Measurements from ENCODE around the gene GRP.

GRP gene

DNA sequence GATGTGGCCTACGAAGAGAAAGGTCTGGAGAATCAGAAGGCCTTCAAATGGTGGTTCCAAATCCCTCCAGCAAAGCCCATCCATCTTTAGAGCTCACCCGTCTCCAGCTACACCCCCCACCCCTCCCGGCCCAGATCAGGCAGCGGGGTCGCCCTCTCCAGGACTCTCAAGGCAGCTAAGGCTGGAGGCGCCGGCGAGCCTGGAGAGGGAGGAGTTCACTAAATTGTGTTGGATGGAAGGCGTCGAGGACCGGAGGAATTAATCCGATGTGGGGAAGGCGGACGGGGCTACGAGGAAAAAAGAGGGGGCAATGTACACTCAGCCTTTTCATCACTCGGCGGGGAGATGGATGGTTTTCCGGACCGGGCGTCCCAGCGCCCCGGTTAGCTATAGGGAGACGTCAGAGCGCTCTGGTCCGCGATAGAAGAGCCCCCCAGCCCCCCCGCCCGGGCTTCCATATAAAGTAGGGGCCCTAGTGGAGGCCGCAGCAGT, at the start of gene GRP:
Gene GRP, plus strand, starts transcription at position 487 of the 492 bp plus-strand sequence. CDS start 108 bp downstream, outside the sequence.
- DNase-seq = no peak

- no peak for DNase-seq
Measured at GRCh38 chr18:59172664-59173249, 47.2 kb upstream of the GRP start.

DNA sequence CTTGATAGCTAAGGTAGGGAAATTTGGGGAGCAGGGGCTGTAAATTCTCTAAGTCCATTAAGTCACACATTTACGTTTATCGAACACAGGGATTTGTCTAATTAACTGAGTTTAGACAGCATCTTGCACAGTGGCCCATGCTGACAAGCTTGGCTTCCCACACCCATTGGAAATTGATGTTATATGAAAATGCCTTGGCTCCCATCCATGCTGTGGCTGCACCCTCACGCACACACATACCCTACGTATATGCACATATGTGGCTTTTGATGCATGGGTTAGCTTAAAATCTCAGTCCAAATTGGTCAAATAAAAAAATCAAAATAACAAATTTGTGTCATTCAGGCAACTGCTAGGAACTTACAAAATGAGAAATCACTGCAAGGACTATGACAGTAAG, 42.5 kb upstream of the GRP start:
- DNase-seq = no peak

DNA sequence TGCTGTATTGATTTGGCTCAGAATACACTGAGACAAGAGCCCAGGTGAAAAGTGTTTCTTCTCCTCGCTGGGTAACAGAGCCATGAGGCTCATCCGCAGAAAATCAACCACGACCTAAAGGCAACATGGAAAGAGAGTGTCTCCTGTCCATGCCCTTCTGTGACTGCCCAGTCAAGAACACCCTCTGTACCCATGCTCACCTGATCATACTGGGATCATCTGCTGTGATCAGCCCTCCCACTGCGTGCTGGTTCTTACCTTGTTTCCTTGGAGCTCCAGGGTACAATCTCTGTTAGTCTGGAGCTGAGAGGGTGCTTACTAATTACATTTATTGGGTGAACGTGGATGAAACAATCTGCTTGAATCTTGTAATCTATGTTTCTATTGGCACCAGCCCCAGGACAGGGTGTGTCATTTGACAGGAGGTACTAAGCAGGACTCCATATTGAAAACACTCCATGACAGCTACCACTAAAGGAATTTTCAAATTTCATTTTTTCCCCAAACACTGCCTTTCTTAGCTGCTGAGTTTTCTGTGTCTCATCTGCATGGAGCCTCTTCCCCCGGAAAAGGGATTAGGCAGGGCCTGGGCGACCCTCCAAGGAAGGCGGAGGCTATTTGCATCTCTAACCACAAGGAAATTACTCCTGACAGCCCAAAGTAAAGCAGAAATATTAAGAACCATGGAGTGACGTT, 39.7 kb upstream of the GRP start:
- no peak for DNase-seq

DNA sequence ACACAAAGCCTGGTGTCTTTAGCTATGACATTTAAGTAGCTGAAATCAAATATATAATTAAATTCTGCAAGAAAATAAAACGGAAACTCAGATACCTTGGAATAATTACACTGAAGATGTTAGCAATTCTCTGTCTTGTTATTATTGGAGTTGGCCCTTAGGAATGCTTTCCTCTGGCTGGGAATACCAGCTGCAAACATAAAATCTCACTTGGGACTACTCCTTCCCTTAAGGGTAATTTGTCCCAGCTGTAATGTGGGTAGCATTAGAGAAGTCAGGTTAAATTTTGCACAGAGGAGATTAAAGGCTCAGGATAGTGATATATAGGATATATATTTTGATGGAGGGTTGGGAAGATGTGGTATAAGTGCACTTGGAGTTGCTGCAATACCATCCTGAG, 37.3 kb upstream of the GRP start:
- DNase-seq = no peak

DNA sequence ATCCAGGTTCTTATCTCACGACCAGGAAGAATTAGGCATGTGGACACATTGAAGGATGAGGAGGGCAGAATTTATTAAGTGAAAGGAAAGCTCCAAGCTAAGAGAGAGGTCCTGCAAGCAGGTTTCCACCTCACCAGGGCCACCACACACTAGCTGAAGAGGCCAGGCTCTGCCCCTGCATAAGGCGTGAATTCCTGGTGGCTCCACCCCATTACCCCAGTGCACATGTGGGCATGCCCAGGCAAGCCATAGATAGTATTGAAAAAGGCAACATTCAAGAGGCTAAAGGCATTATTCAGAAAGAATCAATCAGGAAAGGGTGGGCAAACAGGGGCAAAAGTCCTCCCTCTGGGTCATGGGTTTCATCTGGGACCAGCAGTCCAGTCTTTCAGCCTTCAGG, 30.9 kb upstream of the GRP start:
- DNase-seq = no peak

DNA sequence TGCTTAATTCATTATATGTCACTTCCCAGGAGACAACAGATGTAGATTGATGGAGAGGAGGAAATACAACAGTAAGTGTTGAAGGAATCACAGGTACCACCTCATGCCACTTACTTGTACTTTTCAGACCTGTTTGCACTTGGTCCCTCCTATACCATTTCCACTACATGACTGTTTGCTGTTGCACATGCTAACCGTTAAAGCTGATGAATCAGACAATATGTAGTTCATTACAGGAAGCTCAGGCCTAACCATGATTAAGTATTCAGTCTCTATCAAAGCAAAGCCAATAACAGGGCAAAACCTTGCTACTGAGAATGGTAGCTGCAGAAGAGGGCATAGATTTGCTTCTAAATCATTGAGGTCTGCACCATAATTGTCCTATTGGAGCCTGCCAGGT, 30.2 kb upstream of the GRP start:
- DNase-seq = no peak

GRCh38 chr18:59196161-59196725, 23.7 kb upstream of the GRP start:
- DNase-seq = no peak

- no peak for DNase-seq
Measured at GRCh38 chr18:59197636-59198035, 22.3 kb upstream of the GRP start.

DNA sequence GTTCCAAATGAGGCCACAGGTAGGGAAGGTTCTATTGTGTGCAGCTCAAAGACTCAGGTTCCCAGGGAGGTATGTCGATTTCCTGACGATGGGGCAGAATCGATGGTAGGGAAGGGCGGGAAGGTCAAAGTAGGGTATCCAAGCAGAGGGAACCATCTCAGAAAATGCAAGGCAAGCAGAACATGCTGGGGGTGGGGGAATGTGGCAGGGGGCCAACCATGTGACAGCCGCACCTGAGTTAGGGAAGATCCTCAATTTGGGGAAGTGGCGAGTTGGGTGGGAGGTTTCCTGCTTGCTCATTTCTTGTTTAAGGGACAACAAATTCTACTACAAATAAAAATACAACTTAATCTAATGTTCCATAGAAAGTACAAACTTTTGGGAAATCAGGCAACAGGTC, 21.7 kb upstream of the GRP start:
- DNase-seq = no peak

DNA sequence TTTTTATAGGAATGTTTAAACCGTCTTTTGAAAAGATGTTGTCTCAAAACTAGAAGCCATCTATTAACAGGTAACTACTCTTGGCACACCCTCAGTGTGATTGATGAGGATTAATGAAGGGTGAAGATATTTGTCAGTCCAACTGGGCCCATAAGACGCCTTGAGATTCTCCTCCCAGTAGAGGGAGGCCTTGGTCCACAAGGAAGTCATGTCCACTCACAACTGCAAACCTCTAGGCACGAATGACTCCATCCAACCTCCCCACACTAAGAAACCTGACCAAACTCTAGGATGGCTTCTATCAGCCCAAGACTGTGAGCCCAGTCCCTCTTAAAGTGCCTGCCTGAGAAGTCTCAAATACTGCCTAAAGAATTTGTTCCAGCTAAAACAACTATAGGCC, 19.2 kb upstream of the GRP start:
- DNase-seq = no peak

GRCh38 chr18:59202258-59202820, 17.6 kb upstream of the GRP start:
- no peak for DNase-seq

DNA sequence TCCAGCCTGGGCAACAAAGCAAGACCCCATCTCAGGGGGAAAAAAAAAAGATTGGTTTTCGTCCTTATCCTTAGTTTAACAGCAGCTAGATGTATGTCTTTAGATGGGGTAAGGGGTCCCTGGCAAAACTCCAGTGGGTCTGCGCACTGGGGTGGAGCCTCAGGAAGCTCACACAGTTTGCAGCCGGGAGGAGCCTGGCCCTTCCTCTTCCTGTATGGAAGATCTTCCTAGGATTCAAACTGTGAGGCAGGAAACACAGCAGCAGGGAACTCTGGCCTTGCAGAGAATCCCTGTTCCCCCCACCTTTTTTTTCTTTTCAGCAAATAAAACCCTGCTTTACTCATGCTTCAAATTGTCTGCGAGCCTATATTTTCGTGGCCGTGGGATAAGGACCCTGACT, 12.5 kb upstream of the GRP start:
- no peak for DNase-seq

- DNase-seq = no peak
Measured at GRCh38 chr18:59208602-59209125, 11.3 kb upstream of the GRP start.

DNA sequence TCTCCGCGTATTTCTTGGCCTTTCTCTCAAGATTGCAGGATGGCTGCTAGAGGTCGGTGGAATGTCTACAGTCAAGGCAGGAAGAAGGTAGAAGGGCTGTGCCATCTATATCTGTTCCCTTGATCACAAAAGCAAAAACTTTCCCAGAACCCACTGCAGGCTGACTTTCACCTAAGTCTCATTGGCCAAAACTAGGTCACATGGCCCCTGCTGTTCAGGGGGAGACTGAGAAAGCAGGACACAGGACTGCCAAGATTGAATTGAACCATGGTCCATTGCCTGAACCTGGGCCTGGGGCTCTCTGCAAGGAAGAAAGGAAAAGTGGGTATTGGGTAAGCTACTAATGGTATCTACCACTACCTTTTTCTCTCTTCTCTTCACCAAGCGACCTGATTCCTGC, 9.7 kb upstream of the GRP start:
- no peak for DNase-seq

- no peak for DNase-seq
Measured at GRCh38 chr18:59211629-59212028, 8.3 kb upstream of the GRP start.

GRCh38 chr18:59218018-59218417, 1.9 kb upstream of the GRP start:
- DNase-seq = no peak

- no peak for DNase-seq
Measured at GRCh38 chr18:59220164-59220783, 316 bp downstream of the GRP start.

GRCh38 chr18:59220784-59221765, 1.1 kb downstream of the GRP start:
- no peak for DNase-seq

- DNase-seq = no peak
Measured at GRCh38 chr18:59222341-59222740, 2.4 kb downstream of the GRP start.

GRCh38 chr18:59228351-59228750, 8.4 kb downstream of the GRP start:
- no peak for DNase-seq

DNA sequence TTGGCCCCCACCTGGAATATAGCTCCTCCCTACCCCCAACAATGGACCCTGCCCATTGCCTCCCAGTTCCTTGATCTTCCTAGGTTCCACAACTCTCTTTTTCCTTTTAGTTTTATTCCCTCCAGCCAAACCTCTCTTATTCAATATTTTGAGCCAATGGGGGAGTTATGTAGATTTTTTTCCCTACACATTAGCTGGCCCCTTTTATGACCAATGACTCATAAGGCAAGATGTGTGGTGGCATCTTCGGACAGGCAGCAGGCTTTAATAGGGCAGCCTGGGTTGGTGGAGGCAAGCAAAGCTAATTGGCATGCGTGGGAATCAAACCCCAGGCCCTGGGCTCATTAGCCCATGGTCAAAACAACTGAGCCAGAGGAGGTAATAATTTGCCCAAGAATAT, 9.2 kb downstream of the GRP start:
- DNase-seq = no peak

All from bone marrow (tissue), 2 donors.